GM18505 (cell line): Measurements from ENCODE around the gene LMNB1.

ENCODE experiments used
- ATAC-seq: cut with Tn5 transposase; IDR thresholded peaks from one replicate; pipeline ENCODE4 v1.9.1; 2021; ENCODE audit not compliant: unreplicated experiment
- POLR2A ChIP-seq: IDR thresholded peaks from 4 replicates; pipeline ENCODE4 v1.6.1; 2011; ENCODE audit warnings: borderline replicate concordance; ENCODE audit not compliant: insufficient read depth, insufficient read length; ENCODE audit errors: extremely low read depth

The LMNB1 gene

DNA sequence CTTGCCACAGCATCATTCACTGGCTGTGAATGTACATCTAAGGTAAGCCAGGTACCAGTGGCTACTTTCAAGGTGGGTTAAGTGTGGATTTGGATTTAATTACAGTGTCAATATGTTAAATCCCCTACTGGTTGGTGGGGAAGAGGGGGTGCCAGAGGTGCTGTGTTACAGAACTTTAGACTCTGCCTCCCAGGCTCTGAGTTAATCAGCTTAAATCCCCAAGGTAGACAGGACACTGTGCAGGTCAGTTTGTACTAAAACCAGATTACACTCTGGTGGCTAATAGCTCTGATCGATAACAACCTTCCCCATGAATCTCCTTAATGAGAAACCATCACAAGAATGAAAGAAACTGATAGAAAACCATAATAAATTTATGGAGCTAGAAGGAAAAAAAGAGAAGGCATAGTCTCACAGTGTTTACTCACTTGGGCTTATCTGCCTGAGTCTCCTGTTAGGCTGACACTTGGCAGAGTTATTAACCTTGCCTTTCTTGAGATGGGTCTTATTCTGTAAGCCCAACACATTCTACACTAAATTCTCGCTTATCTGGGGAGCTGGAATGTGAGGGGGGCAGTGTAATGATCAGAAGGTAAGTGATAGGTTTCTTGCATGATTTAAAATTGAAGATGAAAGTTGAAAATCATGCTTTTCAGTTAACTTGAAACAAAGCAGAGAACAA is 106.8 kb downstream of the LMNB1 start:
- no peak for TF ChIP-seq POLR2A
- no peak for ATAC-seq

DNA sequence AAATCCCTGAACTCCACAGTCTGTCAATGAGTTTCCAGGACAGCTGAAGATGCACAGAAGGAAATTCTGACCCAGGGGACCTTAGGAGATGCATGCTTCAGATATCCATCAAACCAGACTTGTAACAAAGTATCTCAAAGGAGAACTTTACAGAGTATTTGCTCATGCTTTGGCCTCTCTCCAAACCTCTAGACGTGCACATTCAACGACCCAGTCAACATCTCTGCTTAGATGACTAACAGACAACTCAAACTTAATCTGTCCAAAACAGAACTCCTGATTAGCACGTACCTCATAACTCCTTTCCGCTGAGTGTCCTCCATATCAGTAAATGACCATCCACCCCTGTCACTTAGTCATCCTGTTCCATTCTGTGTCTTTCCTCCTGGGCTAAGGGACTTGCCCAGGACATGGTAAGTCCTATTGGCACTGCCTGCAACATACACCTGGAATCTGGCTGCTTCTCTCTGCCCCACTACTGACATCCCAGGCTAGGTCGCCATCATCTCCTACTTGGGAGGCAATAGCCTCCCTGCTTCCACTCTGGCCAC is 107.4 kb downstream of the LMNB1 start:
- ATAC-seq: no peak
- TF ChIP-seq POLR2A: no peak
